Lower leg skin (tissue), 4 donors: ENCODE measurements around the gene CD79B. TPM values are rescaled to one million over a fixed set of nuclear protein-coding genes. Genes with fewer than 3 reads are reported as not detected.
"Not testable (repeated sequence)": the region's sequence is repeated elsewhere in the genome, so short reads cannot be mapped to it uniquely, and the experiment has no call there.

Experiments
- DNase-seq, 2 donors: peaks; one replicate each; pipeline ENCODE4 v3.0.0-alpha.2; 2019; ENCODE audit warnings: low spot score in 2 of 2
- H3K4me3 ChIP-seq: fragments of 200-600 bp; sonication (generic); 2 replicates; pipeline ENCODE4 v1.5.1; 2017; ENCODE audit warnings: mild to moderate bottlenecking, low read depth; ENCODE audit not compliant: poor library complexity, severe bottlenecking
- CTCF ChIP-seq, 3 donors: fragments of 450-650 bp; IDR thresholded peaks; one replicate each; pipeline ENCODE4 v1.5.1; 2016; ENCODE audit warnings: antibody characterized with exemption in 3 of 3, mild to moderate bottlenecking in 3 of 3, moderate library complexity in 2 of 3
- POLR2A ChIP-seq, 2 donors: fragments of 450-650 bp; IDR thresholded peaks; one replicate each; pipeline ENCODE4 v1.6.1; 2016 to 2017; ENCODE audit warnings: antibody characterized with exemption in 2 of 2, mild to moderate bottlenecking in 1 of 2, moderate library complexity in 1 of 2
- WGBS, 2 donors: methylation state at CpG; one replicate each; pipeline ENCODE4 v1.1.5; 2018; 5-methylcytosine and 5-hydroxymethylcytosine counted together
- intact Hi-C: fragments of 100-400 bp; cut with DNase I; formaldehyde crosslinking; loops from one replicate; pipeline ENCODE4 v1.15.0; 2023; ENCODE audit warnings: low total_unique reads
- total RNA-seq, 4 donors: library from RNA; depleted of rRNA; stranded (reverse); fragments of >200 nt; gene quantifications; one replicate each; pipeline ENCODE4 v1.1.0, GENCODE V29; 2016

CD79B gene
- total RNA-seq, 4 donors from 2014 or later = 0.72 to 5.8 (median 3.5) TPM

- no peak for DNase-seq
- no peak for TF ChIP-seq POLR2A (IDR thresholded peaks at IDR 0.05)
- no peak for TF ChIP-seq CTCF (IDR thresholded peaks at IDR 0.05)
- 93% methylated on average over 7 of the region's 7 CpGs for WGBS, 2 donors
- H3K4me3 ChIP-seq = no peak overlapping the region
- intact Hi-C loops = loop anchor here (10.0 kb wide), 3 partner anchors 110 to 370 kb away; partner anchors contain the start of genes ERN1 and ICAM2
Observed at GRCh38 chr17:63914471-63914870, 17.7 kb downstream of the CD79B start.

- intact Hi-C loops = loop anchor here (10.0 kb wide), 3 partner anchors 113 to 373 kb away; partner anchors contain the start of genes ERN1 and ICAM2
- no peak for TF ChIP-seq CTCF (IDR thresholded peaks at IDR 0.05)
- no peak for TF ChIP-seq POLR2A (IDR thresholded peaks at IDR 0.05)
- WGBS, 2 donors = 38 to 43% methylated on average over 8 of the region's 8 CpGs
- DNase-seq = no peak
- no peak overlapping the region for H3K4me3 ChIP-seq
Observed at GRCh38 chr17:63911657-63912100, 20.5 kb downstream of the CD79B start.

- DNase-seq = no peak
- intact Hi-C loops = loop anchor here (10.0 kb wide), 3 partner anchors 114 to 374 kb away; partner anchors contain the start of genes ERN1 and ICAM2
- TF ChIP-seq POLR2A (IDR thresholded peaks at IDR 0.05) = no peak
- no peak for TF ChIP-seq CTCF (IDR thresholded peaks at IDR 0.05)
- H3K4me3 ChIP-seq = no peak within 1 kb of the TSS
- 69 to 73% methylated on average over 15 of the region's 15 CpGs for WGBS, 2 donors
Observed at GRCh38 chr17:63911041-63911635, 21.0 kb downstream of the CD79B start, which contains the start of gene CSHL1. Gene CSHL1 (minus strand): TSS chr17:63911258. CDS start chr17:63911196, 62 bp downstream.

- no peak for DNase-seq
- intact Hi-C loops = loop anchor here (10.0 kb wide), 3 partner anchors 115 to 375 kb away; partner anchors contain the start of genes ERN1 and ICAM2
Observed at GRCh38 chr17:63910096-63910495, 22.0 kb downstream of the CD79B start.

GRCh38 chr17:63909586-63909985, 22.5 kb downstream of the CD79B start:
- WGBS, 2 donors = 93 to 94% methylated on average over 10 of the region's 10 CpGs
- intact Hi-C loops, DNase-seq, H3K4me3 ChIP-seq: not testable (repeated sequence)

More at GRCh38 chr17:63910096-63910495, 22.0 kb downstream of the CD79B start:
- no peak overlapping the region for H3K4me3 ChIP-seq
- no peak for TF ChIP-seq POLR2A (IDR thresholded peaks at IDR 0.05)
- TF ChIP-seq CTCF (IDR thresholded peaks at IDR 0.05) = no peak
- WGBS, 2 donors = 80 to 88% methylated on average over 14 of the region's 14 CpGs

GRCh38 chr17:63907161-63907778, 24.9 kb downstream of the CD79B start:
- DNase-seq, H3K4me3 ChIP-seq, intact Hi-C loops: not testable (repeated sequence)
- 48 to 53% methylated on average over 12 of the region's 12 CpGs for WGBS, 2 donors

GRCh38 chr17:63904796-63905195, 27.3 kb downstream of the CD79B start:
- intact Hi-C loops, DNase-seq: not testable (repeated sequence)
- WGBS, 2 donors = 96 to 98% methylated on average over 8 of the region's 8 CpGs

GRCh38 chr17:63903787-63904201, 28.3 kb downstream of the CD79B start:
- H3K4me3 ChIP-seq, intact Hi-C loops, DNase-seq: not testable (repeated sequence)
- WGBS, 2 donors = 35 to 46% methylated on average over 5 of the region's 5 CpGs

More at GRCh38 chr17:63904796-63905195, 27.3 kb downstream of the CD79B start:
- H3K4me3 ChIP-seq = not testable (repeated sequence)

- H3K4me3 ChIP-seq, DNase-seq, intact Hi-C loops: not testable (repeated sequence)
- WGBS, 2 donors = 90 to 91% methylated on average over 2 of the region's 2 CpGs
Observed at GRCh38 chr17:63901971-63902370, 30.2 kb downstream of the CD79B start.
